K562 (cell line): Measurements from ENCODE around the gene CD46. TPM values are rescaled to one million over a fixed set of nuclear protein-coding genes. Genes with fewer than 3 reads are reported as not detected.

ENCODE experiments used
- ATAC-seq: fragments of 200-7000 bp; cut with Tn5 transposase; 3 replicates; pipeline ENCODE4 v1.9.1; 2020; ENCODE audit warnings: moderate library complexity
- BruUV-seq: library from RNA; stranded (reverse); fragments of 400-500 nt; replicated peaks from 2 replicates; lab custom pipeline; 2021; lab: Mats Ljungman, UMichigan
- CTCF ChIA-PET: fragments of 300-600 bp; formaldehyde crosslinking; extraction: SDS; loops from one replicate; lab custom pipeline; 2021; ENCODE audit warnings: low intra/inter-chr PET ratio; lab: Yijun Ruan, JAX
- POLR2A ChIA-PET: fragments of 300-600, 350-650 bp; sonication (Branson Sonifier 250); formaldehyde crosslinking; extraction: SDS; loops from one replicate; lab custom pipeline; 2021; ENCODE audit warnings: antibody characterized with exemption, inconsistent platforms; lab: Yijun Ruan, JAX
- DNase-seq, 4 experiments: peaks; one replicate each; pipeline versions ENCODE4 v3.0.0 to v3.0.0-alpha.2; 2011 to 2018; ENCODE audit warnings: low spot score in 3 of 4, mixed read lengths in 3 of 4; ENCODE audit errors: extremely low read depth in 1 of 4
- FAIRE-seq: peaks from 2 replicates; lab custom pipeline; 2011; peaks lifted over from hg19 to GRCh38; lab: Jason Lieb, UNC
- H2AFZ ChIP-seq: 2 replicates; pipeline ENCODE4 v1.6.0; 2011; ENCODE audit warnings: low read depth, low read length, control low read depth, inconsistent platforms
- H3K27ac ChIP-seq: fragments of 200-600 bp; 3 replicates; pipeline ENCODE4 v1.8.0; 2011; ENCODE audit warnings: low read depth, mild to moderate bottlenecking, control low read depth, inconsistent platforms, low read length, moderate library complexity, mixed read lengths; ENCODE audit errors: extremely low read depth
- H3K27me3 ChIP-seq, 2 experiments: fragments of 300-600 bp in 1 of 2; 2 replicates in 1 of 2; 3 replicates in 1 of 2; pipeline versions ENCODE4 v1.6.0 to v1.8.0; 2011; ENCODE audit warnings: inconsistent platforms in 2 of 2, low read length in 2 of 2, mild to moderate bottlenecking in 1 of 2, mixed read lengths in 1 of 2, moderate library complexity in 1 of 2; ENCODE audit not compliant: control insufficient read depth in 2 of 2, insufficient read depth in 2 of 2
- H3K36me3 ChIP-seq: fragments of 300-600 bp; 3 replicates; pipeline ENCODE4 v1.8.0; 2011; ENCODE audit warnings: mild to moderate bottlenecking, low read length, inconsistent platforms; ENCODE audit not compliant: control insufficient read depth, insufficient read depth
- H3K4me1 ChIP-seq, 2 experiments: fragments of 200-600 bp in 1 of 2; replicated peaks in 1 of 2; 2 replicates in 1 of 2; 3 replicates in 1 of 2; pipeline versions ENCODE4 v1.5.1 to v1.8.0; 2011; ENCODE audit warnings: inconsistent platforms in 2 of 2, low read length in 2 of 2, mild to moderate bottlenecking in 1 of 2, mixed read lengths in 1 of 2, moderate library complexity in 1 of 2; ENCODE audit not compliant: control insufficient read depth in 2 of 2, insufficient read depth in 2 of 2
- H3K4me2 ChIP-seq: 2 replicates; pipeline ENCODE4 v1.6.1; 2011; ENCODE audit warnings: low read length, control low read depth, inconsistent platforms, mixed read lengths; ENCODE audit not compliant: insufficient read depth
- H3K4me3 ChIP-seq: fragments of 200-600 bp; sonication (generic), shearing (Covaris generic); 2 replicates; pipeline ENCODE4 v1.5.1; 2016; ENCODE audit warnings: control low read depth, inconsistent platforms
- H3K79me2 ChIP-seq: fragments of 200-600 bp; 3 replicates; pipeline ENCODE4 v1.8.0; 2011; ENCODE audit warnings: low read length, inconsistent platforms; ENCODE audit not compliant: control insufficient read depth, insufficient read depth
- H3K9ac ChIP-seq, 2 experiments: 2 replicates each; pipeline versions ENCODE4 v1.6.0 to v1.6.1; 2011; ENCODE audit warnings: low read depth in 2 of 2, low read length in 2 of 2, control low read depth in 1 of 2, inconsistent platforms in 1 of 2, mild to moderate bottlenecking in 1 of 2, mixed read lengths in 1 of 2; ENCODE audit not compliant: insufficient read depth in 1 of 2
- H3K9me1 ChIP-seq: one replicate; pipeline ENCODE4 v1.6.0; 2011; ENCODE audit warnings: inconsistent platforms, mild to moderate bottlenecking, low read length, moderate library complexity; ENCODE audit not compliant: control insufficient read depth, insufficient read depth
- H3K9me3 ChIP-seq: replicated peaks from 2 replicates; pipeline ENCODE4 v1.5.1; 2011; ENCODE audit warnings: low read depth, low read length, inconsistent platforms; ENCODE audit not compliant: control insufficient read depth, insufficient read depth
- H4K20me1 ChIP-seq: replicated peaks from 2 replicates; pipeline ENCODE4 v1.6.1; 2011; ENCODE audit warnings: low read length, inconsistent platforms, mixed read lengths; ENCODE audit not compliant: control insufficient read depth, insufficient read depth
- CBX1 ChIP-seq: sonication (generic); IDR thresholded peaks from 2 replicates; pipeline ENCODE4 v1.6.1; 2016; ENCODE audit warnings: antibody characterized with exemption, low read depth, mild to moderate bottlenecking
- CEBPB ChIP-seq: fragments of 450-650 bp; IDR thresholded peaks from 2 replicates; pipeline ENCODE4 v1.6.1; 2016; ENCODE audit warnings: missing genetic modification characterization, missing compliant biosample characterization
- CEBPG ChIP-seq, 3 experiments: fragments of 200-800 bp in 1 of 3; sonication (Bioruptor generic) in 1 of 3; sonication (generic) in 1 of 3; formaldehyde crosslinking in 1 of 3; IDR thresholded peaks in 2 of 3; conservative IDR thresholded peaks in 1 of 3; 2 replicates each; pipeline versions ENCODE4 v1.6.1 to v1.8.0; 2016 to 2022; ENCODE audit warnings: missing compliant biosample characterization in 2 of 3, missing genetic modification characterization in 2 of 3, mild to moderate bottlenecking in 1 of 3, missing genetic modification reagents in 1 of 3
- EP300 ChIP-seq: IDR thresholded peaks from 2 replicates; pipeline ENCODE4 v1.6.1; 2012; ENCODE audit warnings: low read length, improper control_type of control experiment
- GTF2E2 ChIP-seq: fragments of 200-800 bp; sonication (Bioruptor generic); IDR thresholded peaks from 2 replicates; pipeline ENCODE4 v1.6.1; 2016; ENCODE audit warnings: missing genetic modification characterization, missing compliant biosample characterization
- HMGXB4 ChIP-seq: sonication (generic); formaldehyde crosslinking; IDR thresholded peaks from 2 replicates; pipeline ENCODE4 v1.8.1; 2023; ENCODE audit warnings: mild to moderate bottlenecking, missing genetic modification reagents
- MYC ChIP-seq, 2 experiments: fragments of 250-450 bp in 1 of 2; sonication (Bioruptor Pico) in 1 of 2; IDR thresholded peaks; 2 replicates each; pipeline versions ENCODE4 v1.5.1 to v1.6.1; 2012 to 2021; ENCODE audit warnings: low read depth in 2 of 2, borderline replicate concordance in 1 of 2, improper control_type of control experiment in 1 of 2, low read length in 1 of 2, mild to moderate bottlenecking in 1 of 2, moderate library complexity in 1 of 2
- NCOA1 ChIP-seq: fragments of 450-650 bp; IDR thresholded peaks from 2 replicates; pipeline ENCODE4 v1.6.1; 2016; ENCODE audit warnings: low read depth
- POLR3G ChIP-seq: IDR thresholded peaks from 2 replicates; pipeline ENCODE4 v1.6.1; 2011; ENCODE audit not compliant: insufficient read length, insufficient replicate concordance; ENCODE audit errors: extremely low read depth
- PPARD ChIP-seq: fragments of 250-450 bp; sonication (Bioruptor Pico); IDR thresholded peaks from 2 replicates; pipeline ENCODE4 v1.8.0; 2022; ENCODE audit warnings: inconsistent platforms, mild to moderate bottlenecking, moderate library complexity
- PRPF4 ChIP-seq: fragments of 200-400 bp; formaldehyde crosslinking; IDR thresholded peaks from one replicate; pipeline ENCODE4 v1.6.1; 2017; ENCODE audit warnings: low read length, low read depth, mild to moderate bottlenecking; ENCODE audit not compliant: insufficient read depth, poor library complexity, severe bottlenecking
- PURB ChIP-seq: sonication (generic); formaldehyde crosslinking; IDR thresholded peaks from 2 replicates; pipeline ENCODE4 v1.9.0; 2021; ENCODE audit warnings: low read depth, mild to moderate bottlenecking, missing genetic modification reagents
- RBM25 ChIP-seq: fragments of 200-400 bp; formaldehyde crosslinking; IDR thresholded peaks from 2 replicates; pipeline ENCODE4 v1.6.1; 2018; ENCODE audit warnings: low read length, low read depth, moderate library complexity; ENCODE audit not compliant: severe bottlenecking
- SREBF1 ChIP-seq: fragments of 150-350 bp; IDR thresholded peaks from 2 replicates; pipeline ENCODE4 v1.6.1; 2014; ENCODE audit warnings: antibody characterized with exemption, low read depth, low read length, borderline replicate concordance
- TOE1 ChIP-seq, 2 experiments: fragments of 450-650 bp in 1 of 2; sonication (generic) in 1 of 2; formaldehyde crosslinking in 1 of 2; IDR thresholded peaks; 2 replicates each; pipeline versions ENCODE4 v1.7.1 to v1.8.0; 2016 to 2022; ENCODE audit warnings: borderline replicate concordance in 2 of 2, mild to moderate bottlenecking in 2 of 2, antibody characterized with exemption in 1 of 2, inconsistent platforms in 1 of 2, low read depth in 1 of 2, missing genetic modification reagents in 1 of 2, moderate library complexity in 1 of 2
- ZNF217 ChIP-seq: sonication (generic); formaldehyde crosslinking; IDR thresholded peaks from 2 replicates; pipeline ENCODE4 v1.8.0; 2022; ENCODE audit warnings: mild to moderate bottlenecking, missing genetic modification reagents
- WGBS: fragments of 100-300 bp; shearing (Covaris generic); methylation state at CpG from one replicate; pipeline ENCODE4 v1.1.6; 2016; ENCODE audit warnings: low coverage, mixed read lengths; ENCODE audit not compliant: insufficient coverage; ENCODE audit errors: missing lambda C conversion rate; 5-methylcytosine and 5-hydroxymethylcytosine counted together
- in situ Hi-C: fragments of 300-500 bp; cut with MboI; formaldehyde crosslinking; loops from 4 replicates; pipeline ENCODE4 v1.15.0; 2018; ENCODE audit warnings: inconsistent platforms, mixed read lengths
- intact Hi-C: fragments of 100-400 bp; cut with micrococcal nuclease; formaldehyde crosslinking; loops from 2 replicates; pipeline ENCODE4 v1.14.2; 2022
- polyA plus RNA-seq, 8 experiments: library from polyadenylated mRNA; depleted of rRNA in 4 of 8; stranded (reverse) in 5 of 8; unstranded in 3 of 8; fragments of >200 nt; fragmentation: Nextera tagmentation in 2 of 8; fragmentation: Illumina TruSeq in 1 of 8; extraction: Ambion mirVana in 2 of 8; extraction: Trizol in 1 of 8; gene quantifications; 2 replicates each; pipeline versions ENCODE4 v1.2.1 to v1.2.3, GENCODE V29; 2011 to 2014; ENCODE audit warnings: inconsistent platforms in 1 of 8, missing spikeins in 1 of 8
- total RNA-seq, 7 experiments: library from RNA; depleted of rRNA in 6 of 7; stranded (reverse); fragments of >200 nt in 6 of 7; fragmentation: Illumina TruSeq in 2 of 7; extraction: Trizol in 2 of 7; gene quantifications; 2 replicates each; pipeline versions ENCODE4 v1.2.1 to v1.2.3, GENCODE V29; 2011 to 2021; ENCODE audit warnings: low replicate concordance in 1 of 7

Gene CD46
- total and polyA plus RNA-seq, 9 of the 15 experiments (the other 6 are each of a cell fraction or from before 2014, with no cell fraction given): 87.9 to 374 (median 156) TPM

GRCh38 chr1:207794861-207795260 is 43.0 kb downstream of the CD46 start:
- 79% methylated on average over 2 of the region's 2 CpGs for WGBS

More at GRCh38 chr1:207794861-207795260, 43.0 kb downstream of the CD46 start:
- no peak overlapping the region for H3K27ac ChIP-seq
- intact Hi-C loops: loop anchor here (5.0 kb wide), 1 partner anchor 53 kb away; no protein-coding TSS in a partner anchor
- no peak overlapping the region for H2AFZ ChIP-seq
- no peak overlapping the region for H3K4me3 ChIP-seq
- no peaks in the 10 kb centered on the region for H4K20me1 ChIP-seq
- no peaks in the 10 kb centered on the region for H3K79me2 ChIP-seq
- no peaks in the 10 kb centered on the region for H3K4me1 ChIP-seq
- H3K9ac ChIP-seq: no peak overlapping the region
- H3K9me1 ChIP-seq: no peaks in the 10 kb centered on the region
- ChIA-PET POLR2A (no interaction called here), CTCF (no interaction called here)
- DNase-seq (no peak), FAIRE-seq (no peak), ATAC-seq (no peak)
- TF ChIP-seq CBX1: no peak
- TF ChIP-seq ZNF217: no peak
- no peak for TF ChIP-seq HMGXB4
- no peak for TF ChIP-seq PRPF4
- TF ChIP-seq CEBPB (tag): peak; percentile 84
- TF ChIP-seq EP300: no peak
- no peak for TF ChIP-seq MYC (IDR thresholded peaks at IDR 0.05; ENCODE audit: low read depth, low read length)
- no peak for TF ChIP-seq MYC (CRISPR knock-in tag; IDR thresholded peaks at IDR 0.05; ENCODE audit: borderline replicate concordance, low read depth)
- no peak for TF ChIP-seq TOE1 (IDR thresholded peaks at IDR 0.05; ENCODE audit: borderline replicate concordance)
- no peak for TF ChIP-seq TOE1 (CRISPR knock-in tag; IDR thresholded peaks at IDR 0.05; ENCODE audit: borderline replicate concordance, low read depth)
- no peak for TF ChIP-seq PURB (CRISPR knock-in tag)
- TF ChIP-seq SREBF1: no peak
- no peak for TF ChIP-seq RBM25
- no peak for TF ChIP-seq POLR3G
- no peak for TF ChIP-seq PPARD (CRISPR knock-in tag)
- no peak for TF ChIP-seq GTF2E2 (tag)
- TF ChIP-seq NCOA1: no peak
- TF ChIP-seq CEBPG (CRISPR knock-in tag; IDR thresholded peaks at IDR 0.05): no peak
- peak in 1 of 2 experiments; percentile 71; a peak in 3 of 4 replicates for TF ChIP-seq CEBPG (tag; conservative IDR thresholded peaks at IDR 0.05 in 1 of 2, IDR thresholded peaks at IDR 0.05 in 1 of 2)
- in situ Hi-C loops: no loop called here
- H3K4me2 ChIP-seq: no peak overlapping the region
- TSS peak; percentile 18 for BruUV-seq
- H3K36me3 ChIP-seq: peaks cover 69% of the 10 kb centered on the region
- no peaks in the 10 kb centered on the region for H3K9me3 ChIP-seq
- H3K27me3 ChIP-seq: no peaks in the 10 kb centered on the region
